Measurements from ENCODE around the gene NIPSNAP3A.

The NIPSNAP3A gene

DNA sequence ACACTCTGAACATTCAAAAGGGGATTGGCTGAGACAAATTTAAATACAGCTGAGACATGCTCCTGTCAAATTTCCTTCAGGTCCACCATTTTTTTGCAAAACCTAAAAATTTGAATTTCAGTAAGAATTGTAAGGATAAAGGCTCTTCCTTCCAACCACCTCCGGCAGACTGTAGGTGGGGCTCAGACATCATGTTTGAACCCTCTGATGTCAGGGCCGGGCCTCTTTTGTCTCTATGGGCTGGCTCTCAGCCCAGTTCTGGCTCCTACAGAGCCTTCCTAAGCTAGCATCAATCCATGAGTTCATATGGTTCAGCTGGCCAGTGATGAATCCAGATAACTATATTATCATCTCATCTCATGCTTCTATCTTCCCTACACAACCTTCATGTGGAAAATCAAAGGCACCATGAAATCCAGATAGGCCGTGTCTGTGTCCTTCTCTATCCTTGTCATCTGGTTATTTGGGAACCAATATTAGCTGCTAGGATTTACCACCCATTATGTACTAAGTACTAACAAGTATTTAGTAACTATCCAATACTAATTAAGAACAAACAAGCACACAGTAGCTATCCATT lies 60.6 kb downstream of the NIPSNAP3A start:
- DNase-seq (ENCODE audit: low spot score), result no peak
